Fibroblast of villous mesenchyme (primary cell): ENCODE data around the gene ST8SIA6. TPM values are rescaled to one million over a fixed set of nuclear protein-coding genes. Genes with fewer than 3 reads are reported as not detected.

Experiments
- DNase-seq: peaks from one replicate; pipeline ENCODE4 v3.0.0-alpha.2; 2010; ENCODE audit warnings: low read depth
- H3K4me3 ChIP-seq: 2 replicates; pipeline ENCODE4 v1.5.1; 2011; ENCODE audit warnings: low read depth, mild to moderate bottlenecking, low read length
- total RNA-seq: library from RNA; depleted of rRNA; stranded (reverse); fragments of >200 nt; gene quantifications from 2 replicates; pipeline ENCODE4 v1.2.3, GENCODE V29; 2012
- TF ChIP-seq, protein P1 (sequence below): IDR thresholded peaks from 2 replicates; pipeline ENCODE4 v1.5.1; 2012; ENCODE audit warnings: low read depth, mild to moderate bottlenecking, low read length; ENCODE audit not compliant: insufficient read depth

The ST8SIA6 gene
- total RNA-seq, 1 donor = not detected

DNA sequence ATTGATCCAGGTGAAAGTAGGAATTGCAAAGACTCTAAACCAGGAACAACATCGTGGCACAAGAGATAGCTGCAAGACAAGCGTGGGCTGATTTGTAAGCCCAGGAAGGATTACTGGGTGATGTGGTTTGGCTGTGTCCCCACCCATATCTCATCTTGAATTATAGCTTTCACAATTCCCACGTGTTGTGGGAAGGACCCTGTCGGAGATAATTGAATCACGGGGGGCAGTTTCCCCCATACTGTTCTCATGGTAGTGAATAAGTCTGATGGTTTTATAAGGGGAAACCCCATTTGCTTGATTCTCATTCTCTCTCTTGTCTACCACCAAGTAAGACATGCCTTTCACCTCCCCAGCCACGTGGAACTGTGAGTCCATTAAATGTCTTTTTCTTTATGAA lies 59.5 kb downstream of the ST8SIA6 start:
- TF ChIP-seq, protein P1, sequence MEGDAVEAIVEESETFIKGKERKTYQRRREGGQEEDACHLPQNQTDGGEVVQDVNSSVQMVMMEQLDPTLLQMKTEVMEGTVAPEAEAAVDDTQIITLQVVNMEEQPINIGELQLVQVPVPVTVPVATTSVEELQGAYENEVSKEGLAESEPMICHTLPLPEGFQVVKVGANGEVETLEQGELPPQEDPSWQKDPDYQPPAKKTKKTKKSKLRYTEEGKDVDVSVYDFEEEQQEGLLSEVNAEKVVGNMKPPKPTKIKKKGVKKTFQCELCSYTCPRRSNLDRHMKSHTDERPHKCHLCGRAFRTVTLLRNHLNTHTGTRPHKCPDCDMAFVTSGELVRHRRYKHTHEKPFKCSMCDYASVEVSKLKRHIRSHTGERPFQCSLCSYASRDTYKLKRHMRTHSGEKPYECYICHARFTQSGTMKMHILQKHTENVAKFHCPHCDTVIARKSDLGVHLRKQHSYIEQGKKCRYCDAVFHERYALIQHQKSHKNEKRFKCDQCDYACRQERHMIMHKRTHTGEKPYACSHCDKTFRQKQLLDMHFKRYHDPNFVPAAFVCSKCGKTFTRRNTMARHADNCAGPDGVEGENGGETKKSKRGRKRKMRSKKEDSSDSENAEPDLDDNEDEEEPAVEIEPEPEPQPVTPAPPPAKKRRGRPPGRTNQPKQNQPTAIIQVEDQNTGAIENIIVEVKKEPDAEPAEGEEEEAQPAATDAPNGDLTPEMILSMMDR = no peak

DNA sequence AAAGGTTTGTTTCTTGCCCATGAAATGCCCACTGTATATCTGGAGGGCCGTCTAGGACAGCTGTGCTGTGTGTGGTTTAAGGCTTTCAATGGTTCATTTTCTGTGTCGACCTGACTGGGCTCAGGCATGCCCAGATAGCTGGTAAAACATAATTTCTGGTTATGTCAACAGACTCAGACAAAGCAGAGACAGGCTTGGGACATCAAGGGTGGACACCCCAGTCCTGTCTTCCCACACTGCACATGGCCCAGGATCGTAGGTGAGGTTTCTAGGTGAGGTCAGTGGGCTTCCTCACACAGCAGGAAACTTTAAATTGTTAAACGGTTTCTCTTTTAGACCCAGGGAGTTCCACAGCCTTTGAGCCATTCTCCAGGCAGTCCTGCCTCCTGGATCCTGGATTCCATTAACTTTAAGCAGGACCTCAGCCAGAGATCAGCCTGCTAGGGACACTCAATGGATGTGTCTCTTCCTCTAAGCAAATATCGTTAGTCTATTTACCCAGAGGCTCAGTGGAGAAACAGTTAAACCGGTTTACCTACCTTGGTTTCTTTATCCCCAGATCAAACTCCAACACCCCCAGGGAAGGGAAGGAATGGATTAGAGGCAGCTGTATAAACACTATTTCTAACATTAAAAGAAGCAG lies 66.4 kb downstream of the ST8SIA6 start:
- TF ChIP-seq, protein P1 = no peak
- H3K4me3 ChIP-seq = no peak overlapping the region
- DNase-seq = no peak

More for the DNA sequence above, 59.5 kb downstream of the ST8SIA6 start:
- DNase-seq = no peak
- no peak overlapping the region for H3K4me3 ChIP-seq

DNA sequence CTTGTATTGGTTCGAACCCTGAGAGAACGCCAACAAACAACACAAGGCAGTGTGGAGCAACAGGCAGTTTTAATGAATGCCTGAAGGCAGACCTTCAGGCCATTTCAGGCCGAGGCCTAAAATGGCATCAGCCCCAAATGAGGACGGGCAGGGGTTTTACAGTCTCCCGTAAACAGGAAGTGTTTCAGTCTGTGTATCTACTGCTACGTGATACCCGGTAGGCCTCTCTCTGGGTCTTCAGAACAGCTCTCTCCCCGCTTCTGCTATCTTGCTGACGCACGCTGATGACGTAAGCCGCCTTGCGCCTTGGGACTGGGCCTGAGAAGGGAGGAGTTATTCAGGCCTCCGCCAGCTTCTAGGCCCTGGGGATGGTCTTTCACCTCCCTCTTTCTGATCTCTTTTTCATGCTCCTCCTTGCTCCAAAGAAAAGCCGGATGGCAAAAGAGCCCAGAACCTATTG lies 67.7 kb downstream of the ST8SIA6 start:
- peak overlapping the region; percentile 37 for H3K4me3 ChIP-seq
- peak; percentile 80 for DNase-seq
- TF ChIP-seq, protein P1 = no peak

DNA sequence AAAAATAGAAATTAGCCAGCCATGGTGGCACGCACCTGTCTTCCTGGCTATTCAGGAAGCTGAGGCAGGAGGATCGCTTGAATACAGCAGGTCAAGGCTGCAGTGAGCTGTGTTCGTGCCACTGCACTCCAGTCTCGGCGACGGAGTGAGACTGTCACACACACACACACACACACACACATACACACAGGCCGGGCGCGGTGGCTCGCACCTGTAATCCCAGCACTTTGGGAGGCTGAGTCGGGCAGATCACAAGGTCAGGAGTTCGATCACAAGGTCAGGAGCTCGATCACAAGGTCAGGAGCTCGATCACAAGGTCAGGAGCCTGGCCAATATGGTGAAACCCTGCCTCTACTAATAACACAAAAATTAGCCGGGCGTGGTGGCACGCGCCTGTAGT lies 68.4 kb downstream of the ST8SIA6 start:
- no peak for DNase-seq
- TF ChIP-seq, protein P1 = no peak

DNA sequence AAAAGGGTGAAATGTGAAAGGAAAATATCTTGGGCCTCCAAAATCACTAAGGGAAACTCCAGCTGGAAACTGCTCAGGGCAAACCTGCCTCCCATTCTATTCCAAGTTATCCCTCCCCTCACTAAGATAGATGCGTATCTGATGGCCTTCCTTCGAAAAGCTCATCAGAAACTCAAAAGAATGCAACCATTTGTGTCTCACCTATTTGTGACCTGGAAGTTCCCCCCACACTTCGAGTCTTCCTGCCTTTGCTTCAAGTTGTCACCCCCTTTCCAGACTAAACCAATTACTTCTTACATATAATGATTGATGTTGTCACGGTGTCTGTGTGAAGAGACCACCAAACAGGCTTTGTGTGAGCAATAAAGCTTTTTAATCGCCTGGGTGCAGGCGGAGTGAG lies 69.3 kb downstream of the ST8SIA6 start:
- TF ChIP-seq, protein P1 = no peak
- DNase-seq = no peak
- no peak overlapping the region for H3K4me3 ChIP-seq

More for the DNA sequence above, 68.4 kb downstream of the ST8SIA6 start:
- no peak overlapping the region for H3K4me3 ChIP-seq

DNA sequence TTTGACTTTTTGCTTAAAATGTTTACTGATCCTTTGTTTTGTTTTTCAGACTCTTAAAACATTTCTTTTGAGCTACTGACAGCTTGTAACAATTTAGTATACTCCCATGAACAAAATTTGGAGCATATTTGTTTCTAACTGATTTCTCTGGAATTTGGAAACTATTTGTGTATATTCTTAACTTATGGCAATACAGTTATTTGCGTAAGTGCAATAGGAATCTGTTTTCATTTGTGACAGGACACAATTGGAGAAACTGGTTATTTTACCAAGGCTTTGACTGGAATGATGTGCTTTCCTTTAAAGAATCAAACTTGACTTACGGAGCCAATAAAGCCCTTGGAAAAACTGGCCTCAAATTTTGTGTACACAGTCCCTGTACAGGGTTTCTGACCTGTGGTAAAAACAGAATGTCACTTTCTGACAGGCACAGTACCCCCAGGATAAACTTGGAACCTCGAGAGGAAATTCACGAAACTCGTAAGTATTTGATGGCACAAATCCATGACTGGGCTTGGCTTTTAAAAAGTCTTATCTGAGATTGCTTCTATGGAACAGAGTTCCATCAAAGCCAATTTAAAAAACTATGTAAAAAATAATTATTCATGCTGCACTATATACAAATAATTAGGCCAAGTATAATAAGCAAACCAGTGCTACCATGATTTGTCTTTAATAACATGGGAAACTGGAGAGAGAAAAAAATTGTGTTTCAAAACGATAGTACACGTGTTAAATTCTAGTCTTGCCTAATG lies 70.4 kb downstream of the ST8SIA6 start:
- H3K4me3 ChIP-seq = no peak overlapping the region
- no peak for DNase-seq
- TF ChIP-seq, protein P1 = no peak
